Chondrocyte (in vitro differentiated cells): ENCODE measurements around the gene RAB5B. TPM values are rescaled to one million over a fixed set of nuclear protein-coding genes. Genes with fewer than 3 reads are reported as not detected.
"Not testable (repeated sequence)": the region's sequence is repeated elsewhere in the genome, so short reads cannot be mapped to it uniquely, and the experiment has no call there.

ENCODE experiments used
- DNase-seq: peaks from one replicate; pipeline ENCODE4 v3.0.0; 2021; ENCODE audit warnings: mixed read lengths, low spot score
- H3K27ac Mint-ChIP-seq: one replicate; pipeline ENCODE4 v1.8.0; 2021; ENCODE audit warnings: mild to moderate bottlenecking, moderate library complexity, mixed read lengths; ENCODE audit not compliant: unreplicated experiment
- H3K27me3 Mint-ChIP-seq: 2 replicates; pipeline ENCODE4 v1.8.0; 2021; ENCODE audit warnings: low read depth, mixed read lengths
- H3K36me3 Mint-ChIP-seq: 2 replicates; pipeline ENCODE4 v1.8.0; 2021; ENCODE audit warnings: low read depth, mixed read lengths
- H3K4me1 Mint-ChIP-seq: 2 replicates; pipeline ENCODE4 v1.8.0; 2021; ENCODE audit warnings: low read depth, mild to moderate bottlenecking, mixed read lengths
- H3K4me3 Mint-ChIP-seq: one replicate; pipeline ENCODE4 v1.8.0; 2021; ENCODE audit warnings: mild to moderate bottlenecking, moderate library complexity, mixed read lengths; ENCODE audit not compliant: unreplicated experiment
- H3K9me3 Mint-ChIP-seq: 2 replicates; pipeline ENCODE4 v1.8.0; 2021; ENCODE audit warnings: low read depth, mixed read lengths
- CTCF ChIP-seq: fragments of 200-600 bp; sonication (generic); IDR thresholded peaks from 2 replicates; pipeline ENCODE4 v1.5.0; 2021; ENCODE audit warnings: antibody characterized with exemption, mild to moderate bottlenecking, moderate library complexity
- total RNA-seq: library from RNA; stranded (reverse); gene quantifications from 3 replicates; pipeline ENCODE4 v1.2.1, GENCODE V29; 2021

Gene RAB5B
- total RNA-seq, 1 donor from 2014 or later: 105 TPM

GRCh38 chr12:55978393-55978792 is 4.5 kb downstream of the RAB5B start:
- DNase-seq: no peak
- Mint-ChIP-seq H3K27me3 (no peaks in the 10 kb centered on the region), H3K9me3 (no peaks in the 10 kb centered on the region), H3K4me1 (peaks cover 24% of the 10 kb centered on the region), H3K27ac (no peak overlapping the region), H3K4me3 (no peak overlapping the region), H3K36me3 (peaks cover 18% of the 10 kb centered on the region)
- no peak for TF ChIP-seq CTCF

- no peaks in the 10 kb centered on the region for H3K9me3 Mint-ChIP-seq
- no peaks in the 10 kb centered on the region for H3K27me3 Mint-ChIP-seq
- H3K4me1 Mint-ChIP-seq: peaks cover 24% of the 10 kb centered on the region
- DNase-seq: no peak
- no peak overlapping the region for H3K27ac Mint-ChIP-seq
- no peak for TF ChIP-seq CTCF
- no peak overlapping the region for H3K4me3 Mint-ChIP-seq
- peaks cover 22% of the 10 kb centered on the region for H3K36me3 Mint-ChIP-seq
Observed at GRCh38 chr12:55979069-55979468, 5.2 kb downstream of the RAB5B start.

- not testable (repeated sequence) for H3K27ac Mint-ChIP-seq, DNase-seq, H3K27me3 Mint-ChIP-seq, H3K4me3 Mint-ChIP-seq, H3K9me3 Mint-ChIP-seq
- peaks cover 14% of the 10 kb centered on the region for H3K4me1 Mint-ChIP-seq
- H3K36me3 Mint-ChIP-seq: peaks cover 29% of the 10 kb centered on the region
Observed at GRCh38 chr12:55981882-55982281, 8.0 kb downstream of the RAB5B start.

GRCh38 chr12:55982319-55982936 is 8.6 kb downstream of the RAB5B start:
- Mint-ChIP-seq H3K27ac (peak overlapping the region; percentile 29), H3K36me3 (peaks cover 30% of the 10 kb centered on the region), H3K4me1 (peaks cover 13% of the 10 kb centered on the region), H3K4me3 (no peak overlapping the region), H3K27me3 (no peaks in the 10 kb centered on the region), H3K9me3 (no peaks in the 10 kb centered on the region)
- TF ChIP-seq CTCF: no peak
- no peak for DNase-seq

GRCh38 chr12:55983232-55983842 is 9.5 kb downstream of the RAB5B start:
- DNase-seq: no peak
- H3K27me3 Mint-ChIP-seq: no peaks in the 10 kb centered on the region
- peaks cover 12% of the 10 kb centered on the region for H3K4me1 Mint-ChIP-seq
- H3K36me3 Mint-ChIP-seq: peaks cover 29% of the 10 kb centered on the region
- no peak overlapping the region for H3K4me3 Mint-ChIP-seq
- no peak for TF ChIP-seq CTCF
- H3K27ac Mint-ChIP-seq: no peak overlapping the region
- H3K9me3 Mint-ChIP-seq: no peaks in the 10 kb centered on the region

- Mint-ChIP-seq H3K27ac (no peak overlapping the region), H3K36me3 (peaks cover 29% of the 10 kb centered on the region), H3K4me1 (peaks cover 7% of the 10 kb centered on the region), H3K27me3 (no peaks in the 10 kb centered on the region), H3K4me3 (no peak overlapping the region), H3K9me3 (no peaks in the 10 kb centered on the region)
- no peak for TF ChIP-seq CTCF
- no peak for DNase-seq
Observed at GRCh38 chr12:55984861-55985260, 11.0 kb downstream of the RAB5B start.
